ENCODE measurements around the gene RXFP3. TPM values are rescaled to one million over a fixed set of nuclear protein-coding genes. Genes with fewer than 3 reads are reported as not detected.
"Not testable (repeated sequence)": the region's sequence is repeated elsewhere in the genome, so short reads cannot be mapped to it uniquely, and the experiment has no call there.

RXFP3 gene
- total and polyA plus RNA-seq, 5 donors from 2014 or later: not detected

- H3K9me3 Mint-ChIP-seq: peaks cover 0 to 4% (median 0%) of the 10 kb centered on the region in 7 donors
- peaks cover 0 to 8% (median 0%) of the 10 kb centered on the region in 4 donors for H3K4me1 Mint-ChIP-seq
These were observed 41.6 kb upstream of the RXFP3 start for GRCh38 chr5:33894566-33894965.

GRCh38 chr5:33901156-33901555, 35.0 kb upstream of the RXFP3 start:
- Mint-ChIP-seq H3K27ac (no peak overlapping the region), H3K36me3 (no peaks in the 10 kb centered on the region), H3K9me3 (peaks cover 2 to 23% (median 7%) of the 10 kb centered on the region in 7 donors), H3K4me1 (no peaks in the 10 kb centered on the region), H3K27me3 (peaks cover 21% of the 10 kb centered on the region), H3K4me3 (no peak overlapping the region)
- ATAC-seq (ENCODE audit: low read depth in 2 of 2): no peak
- Histone ChIP-seq H3K27ac (ENCODE audit: insufficient read depth, low read length, poor library complexity, severe bottlenecking) (no peak overlapping the region), H3K27me3 (ENCODE audit: control insufficient read depth, insufficient read depth, low read length) (peaks cover 4% of the 10 kb centered on the region), H3K36me3 (ENCODE audit: control insufficient read depth, insufficient read depth, low read length) (no peaks in the 10 kb centered on the region), H3K4me1 (ENCODE audit: control insufficient read depth, insufficient read depth, low read length, poor library complexity, severe bottlenecking) (no peaks in the 10 kb centered on the region), H3K4me3 (ENCODE audit: low read depth, low read length) (no peak overlapping the region), H3K9me3 (ENCODE audit: control insufficient read depth in 2 of 2, low read length in 2 of 2) (no peaks in the 10 kb centered on the region)
- DNase-seq: no peak

More at GRCh38 chr5:33894566-33894965, 41.6 kb upstream of the RXFP3 start:
- DNase-seq: no peak
- no peak for ATAC-seq (ENCODE audit: low read depth in 2 of 2)
- peaks cover 64% of the 10 kb centered on the region for H3K27me3 Mint-ChIP-seq
- peaks cover 30% of the 10 kb centered on the region for H3K27me3 ChIP-seq (ENCODE audit: control insufficient read depth, insufficient read depth, low read length)
- no peaks in the 10 kb centered on the region for H3K9me3 ChIP-seq (ENCODE audit: control insufficient read depth in 2 of 2, low read length in 2 of 2)
- H3K27ac ChIP-seq (ENCODE audit: insufficient read depth, low read length, poor library complexity, severe bottlenecking): no peak overlapping the region
- no peak overlapping the region for H3K4me3 ChIP-seq (ENCODE audit: low read depth, low read length)
- no peaks in the 10 kb centered on the region for H3K4me1 ChIP-seq (ENCODE audit: control insufficient read depth, insufficient read depth, low read length, poor library complexity, severe bottlenecking)
- no peaks in the 10 kb centered on the region for H3K36me3 ChIP-seq (ENCODE audit: control insufficient read depth, insufficient read depth, low read length)
- H3K27ac Mint-ChIP-seq: no peak overlapping the region
- H3K4me3 Mint-ChIP-seq: no peak overlapping the region
- H3K36me3 Mint-ChIP-seq: no peaks in the 10 kb centered on the region

- Histone ChIP-seq H3K36me3 (ENCODE audit: control insufficient read depth, insufficient read depth, low read length) (no peaks in the 10 kb centered on the region), H3K9me3 (ENCODE audit: control insufficient read depth in 2 of 2, low read length in 2 of 2) (peaks cover 0 to 13% of the 10 kb centered on the region in 2 experiments), H3K27me3 (ENCODE audit: control insufficient read depth, insufficient read depth, low read length) (peaks cover 2% of the 10 kb centered on the region), H3K27ac (ENCODE audit: insufficient read depth, low read length, poor library complexity, severe bottlenecking) (no peak overlapping the region), H3K4me1 (ENCODE audit: control insufficient read depth, insufficient read depth, low read length, poor library complexity, severe bottlenecking) (no peaks in the 10 kb centered on the region), H3K4me3 (ENCODE audit: low read depth, low read length) (no peak overlapping the region)
- ATAC-seq (ENCODE audit: low read depth in 2 of 2) (no peak), DNase-seq (no peak)
- Mint-ChIP-seq H3K4me1 (no peaks in the 10 kb centered on the region), H3K36me3 (no peaks in the 10 kb centered on the region), H3K9me3 (peaks cover 5 to 39% (median 16%) of the 10 kb centered on the region in 7 donors), H3K27ac (no peak overlapping the region), H3K27me3 (peaks cover 6% of the 10 kb centered on the region), H3K4me3 (no peak overlapping the region)
These were observed 33.1 kb upstream of the RXFP3 start for GRCh38 chr5:33903118-33903517.

- Mint-ChIP-seq H3K36me3 (no peaks in the 10 kb centered on the region), H3K4me1 (no peaks in the 10 kb centered on the region), H3K4me3 (no peak overlapping the region), H3K27ac (no peak overlapping the region), H3K27me3 (peaks cover 4% of the 10 kb centered on the region), H3K9me3 (peaks cover 7 to 49% (median 16%) of the 10 kb centered on the region in 7 donors)
- DNase-seq: no peak
- H3K9me3 ChIP-seq (ENCODE audit: control insufficient read depth in 2 of 2, low read length in 2 of 2): peaks cover 0 to 13% of the 10 kb centered on the region in 2 experiments
- no peak overlapping the region for H3K27ac ChIP-seq (ENCODE audit: insufficient read depth, low read length, poor library complexity, severe bottlenecking)
- ATAC-seq (ENCODE audit: low read depth in 2 of 2): no peak
- no peaks in the 10 kb centered on the region for H3K36me3 ChIP-seq (ENCODE audit: control insufficient read depth, insufficient read depth, low read length)
- no peaks in the 10 kb centered on the region for H3K4me1 ChIP-seq (ENCODE audit: control insufficient read depth, insufficient read depth, low read length, poor library complexity, severe bottlenecking)
- H3K4me3 ChIP-seq (ENCODE audit: low read depth, low read length): no peak overlapping the region
- peaks cover 2% of the 10 kb centered on the region for H3K27me3 ChIP-seq (ENCODE audit: control insufficient read depth, insufficient read depth, low read length)
These were observed 30.8 kb upstream of the RXFP3 start for GRCh38 chr5:33905381-33905780.

- H3K4me3 ChIP-seq (ENCODE audit: low read depth, low read length); H3K36me3 ChIP-seq (ENCODE audit: control insufficient read depth, insufficient read depth, low read length); H3K27me3 ChIP-seq (ENCODE audit: control insufficient read depth, insufficient read depth, low read length); H3K36me3 Mint-ChIP-seq; H3K4me1 ChIP-seq (ENCODE audit: control insufficient read depth, insufficient read depth, low read length, poor library complexity, severe bottlenecking); H3K27me3 Mint-ChIP-seq; DNase-seq; H3K27ac ChIP-seq (ENCODE audit: insufficient read depth, low read length, poor library complexity, severe bottlenecking); ATAC-seq (ENCODE audit: low read depth in 2 of 2); H3K4me3 Mint-ChIP-seq; H3K4me1 Mint-ChIP-seq; H3K27ac Mint-ChIP-seq: not testable (repeated sequence)
- peaks cover 7 to 49% (median 16%) of the 10 kb centered on the region in 7 donors for H3K9me3 Mint-ChIP-seq
- peaks cover 0 to 13% of the 10 kb centered on the region in 2 experiments for H3K9me3 ChIP-seq (ENCODE audit: control insufficient read depth in 2 of 2, low read length in 2 of 2)
These were observed 29.9 kb upstream of the RXFP3 start for GRCh38 chr5:33906248-33906647.

GRCh38 chr5:33914844-33915243, 21.3 kb upstream of the RXFP3 start:
- H3K36me3 ChIP-seq (ENCODE audit: control insufficient read depth, insufficient read depth, low read length); H3K27ac Mint-ChIP-seq; H3K27me3 ChIP-seq (ENCODE audit: control insufficient read depth, insufficient read depth, low read length); H3K4me1 Mint-ChIP-seq; ATAC-seq (ENCODE audit: low read depth in 2 of 2); H3K4me3 ChIP-seq (ENCODE audit: low read depth, low read length); H3K27ac ChIP-seq (ENCODE audit: insufficient read depth, low read length, poor library complexity, severe bottlenecking); H3K9me3 ChIP-seq (ENCODE audit: control insufficient read depth in 2 of 2, low read length in 2 of 2); H3K36me3 Mint-ChIP-seq; H3K4me1 ChIP-seq (ENCODE audit: control insufficient read depth, insufficient read depth, low read length, poor library complexity, severe bottlenecking); DNase-seq; H3K4me3 Mint-ChIP-seq: not testable (repeated sequence)
- H3K9me3 Mint-ChIP-seq: peaks cover 3 to 40% (median 11%) of the 10 kb centered on the region in 7 donors
- peaks cover 10% of the 10 kb centered on the region for H3K27me3 Mint-ChIP-seq

GRCh38 chr5:33921002-33921401, 15.2 kb upstream of the RXFP3 start:
- DNase-seq (no peak), ATAC-seq (ENCODE audit: low read depth in 2 of 2) (no peak)
- Histone ChIP-seq H3K36me3 (ENCODE audit: control insufficient read depth, insufficient read depth, low read length) (no peaks in the 10 kb centered on the region), H3K9me3 (ENCODE audit: control insufficient read depth in 2 of 2, low read length in 2 of 2) (no peaks in the 10 kb centered on the region), H3K4me1 (ENCODE audit: control insufficient read depth, insufficient read depth, low read length, poor library complexity, severe bottlenecking) (no peaks in the 10 kb centered on the region), H3K4me3 (ENCODE audit: low read depth, low read length) (no peak overlapping the region), H3K27ac (ENCODE audit: insufficient read depth, low read length, poor library complexity, severe bottlenecking) (no peak overlapping the region), H3K27me3 (ENCODE audit: control insufficient read depth, insufficient read depth, low read length) (no peaks in the 10 kb centered on the region)
- peaks cover 20% of the 10 kb centered on the region for H3K27me3 Mint-ChIP-seq
- H3K4me3 Mint-ChIP-seq: no peak overlapping the region
- no peaks in the 10 kb centered on the region for H3K36me3 Mint-ChIP-seq
- no peaks in the 10 kb centered on the region for H3K4me1 Mint-ChIP-seq
- H3K27ac Mint-ChIP-seq: no peak overlapping the region
- peaks cover 2 to 31% (median 9%) of the 10 kb centered on the region in 7 donors for H3K9me3 Mint-ChIP-seq

- peaks cover 21% of the 10 kb centered on the region for H3K27me3 Mint-ChIP-seq
- no peak overlapping the region for H3K4me3 Mint-ChIP-seq
- DNase-seq: no peak
- Histone ChIP-seq H3K9me3 (ENCODE audit: control insufficient read depth in 2 of 2, low read length in 2 of 2) (no peaks in the 10 kb centered on the region), H3K4me1 (ENCODE audit: control insufficient read depth, insufficient read depth, low read length, poor library complexity, severe bottlenecking) (no peaks in the 10 kb centered on the region), H3K27ac (ENCODE audit: insufficient read depth, low read length, poor library complexity, severe bottlenecking) (no peak overlapping the region), H3K36me3 (ENCODE audit: control insufficient read depth, insufficient read depth, low read length) (no peaks in the 10 kb centered on the region), H3K4me3 (ENCODE audit: low read depth, low read length) (no peak overlapping the region), H3K27me3 (ENCODE audit: control insufficient read depth, insufficient read depth, low read length) (no peaks in the 10 kb centered on the region)
- no peaks in the 10 kb centered on the region for H3K4me1 Mint-ChIP-seq
- H3K36me3 Mint-ChIP-seq: no peaks in the 10 kb centered on the region
- no peak overlapping the region for H3K27ac Mint-ChIP-seq
- no peak for ATAC-seq (ENCODE audit: low read depth in 2 of 2)
- peaks cover 0 to 6% (median 0%) of the 10 kb centered on the region in 7 donors for H3K9me3 Mint-ChIP-seq
These were observed 10.9 kb upstream of the RXFP3 start for GRCh38 chr5:33925278-33925677.

Measured in CD4-positive, CD25-positive, alpha-beta regulatory T cell (primary cell).